ENCODE data around the gene JKAMP.
A peak's percentile ranks its signal among the peaks of the same experiment; 100 is the strongest.

The JKAMP gene

DNA sequence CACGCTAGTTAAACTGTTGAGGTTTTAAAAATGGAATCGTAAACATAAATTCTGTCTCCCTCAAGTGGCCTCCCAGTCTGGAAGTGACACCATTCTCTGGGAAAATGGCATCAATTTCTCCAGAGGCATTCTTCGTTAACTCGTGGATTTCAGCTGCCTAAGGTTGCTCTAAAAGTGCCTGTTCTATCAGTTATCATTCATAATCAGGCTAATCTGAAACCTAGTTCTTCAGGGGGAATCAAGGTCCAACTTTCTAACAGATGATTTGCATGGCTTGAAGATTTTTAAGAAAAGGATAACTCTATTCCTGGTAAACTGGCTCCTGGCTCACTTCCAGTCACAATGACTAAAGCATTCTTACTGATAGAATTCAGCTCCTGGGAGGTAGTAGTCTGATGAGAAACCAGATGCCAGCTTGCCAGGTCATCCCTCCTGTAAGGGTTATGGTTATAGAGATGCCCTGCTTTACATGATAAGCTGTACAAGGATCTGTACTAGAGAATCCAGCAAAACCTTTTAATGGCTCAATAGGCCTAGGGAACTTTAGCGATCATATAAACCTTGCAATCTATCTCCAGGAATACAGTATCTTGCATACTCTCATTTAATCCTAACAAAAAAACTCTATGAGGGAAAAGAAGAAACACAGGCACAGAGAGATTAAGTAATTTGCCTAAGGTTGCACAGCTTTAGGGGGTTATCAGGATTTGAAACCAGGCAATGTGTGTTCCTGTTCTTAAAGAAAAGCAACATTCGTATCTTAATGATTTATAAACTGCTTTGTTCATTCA is 1.6 kb upstream of the JKAMP start:
- peak; percentile 24 for DNase-seq
- Histone ChIP-seq H3K4me1 (no peaks in the 10 kb centered on the region; the same call in 1 of the 2 replicates), H3K27me3 (no peaks in the 10 kb centered on the region), H3K9me3 (no peaks in the 10 kb centered on the region), H3K4me3 (ENCODE audit: low read depth, low read length) (peak overlapping the region; percentile 96), H3K36me3 (peaks cover 12% of the 10 kb centered on the region)
- TF ChIP-seq CTCF (IDR thresholded peaks at IDR 0.05; ENCODE audit: low read depth, low read length): no peak

DNA sequence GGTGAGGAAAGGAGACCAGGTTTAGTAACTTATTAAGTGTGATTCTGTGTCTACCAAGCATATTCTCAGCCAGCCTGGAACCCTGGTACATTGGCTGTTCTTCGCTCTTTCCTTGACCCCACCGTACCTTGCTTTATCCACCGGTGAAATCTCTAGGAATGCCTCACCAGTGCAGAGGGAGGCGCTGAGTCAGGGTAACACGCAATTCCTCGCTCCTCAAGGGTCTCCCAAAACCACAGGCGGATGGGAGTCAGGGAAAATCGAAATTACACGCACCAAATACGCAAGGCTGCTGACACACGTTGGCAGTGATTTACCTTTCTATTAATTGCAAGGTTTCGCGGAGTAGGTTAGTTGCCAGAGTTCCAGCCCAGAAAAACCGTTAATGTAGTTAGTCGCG is 954 bp upstream of the JKAMP start:
- H3K27me3 ChIP-seq: no peaks in the 10 kb centered on the region
- peak overlapping the region; percentile 96 for H3K4me3 ChIP-seq (ENCODE audit: low read depth, low read length)
- no peak for DNase-seq
- peaks cover 14% of the 10 kb centered on the region for H3K36me3 ChIP-seq
- H3K4me1 ChIP-seq: no peaks in the 10 kb centered on the region; the same call in 1 of the 2 replicates
- H3K9me3 ChIP-seq: no peaks in the 10 kb centered on the region
- TF ChIP-seq CTCF (IDR thresholded peaks at IDR 0.05; ENCODE audit: low read depth, low read length): no peak

DNA sequence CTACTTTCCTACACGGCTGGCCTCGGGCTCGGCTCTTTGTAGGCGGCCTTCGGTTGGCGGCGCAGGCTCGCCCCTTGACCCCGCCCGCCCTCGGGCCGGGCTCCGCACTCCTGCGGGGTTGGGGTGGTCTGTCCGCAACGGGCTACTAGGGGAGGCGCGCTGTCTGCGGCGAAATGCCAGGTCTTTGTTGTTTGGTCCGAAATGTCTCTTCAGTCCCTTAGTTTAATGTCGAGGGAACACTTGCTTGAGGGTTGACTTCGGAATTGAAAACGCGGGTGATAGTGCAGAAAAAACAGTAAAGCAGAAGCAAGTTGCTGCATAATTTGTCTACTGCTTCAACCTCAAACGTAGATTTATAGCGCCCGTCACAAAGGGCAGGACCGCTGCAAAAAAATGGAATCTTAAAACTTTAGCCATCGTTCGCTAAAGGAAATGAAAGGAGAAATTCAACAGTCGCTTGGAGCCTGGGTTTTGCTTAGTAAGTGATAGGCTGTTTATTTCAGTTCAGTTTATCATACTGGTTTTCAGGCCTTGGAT is 390 bp downstream of the JKAMP start:
- no peak for TF ChIP-seq CTCF (IDR thresholded peaks at IDR 0.05; ENCODE audit: low read depth, low read length)
- peaks cover 24% of the 10 kb centered on the region for H3K36me3 ChIP-seq
- no peaks in the 10 kb centered on the region for H3K9me3 ChIP-seq
- peak overlapping the region; percentile 96 for H3K4me3 ChIP-seq (ENCODE audit: low read depth, low read length)
- DNase-seq: no peak
- no peaks in the 10 kb centered on the region for H3K27me3 ChIP-seq
- no peaks in the 10 kb centered on the region; the same call in 1 of the 2 replicates for H3K4me1 ChIP-seq

GRCh38 chr14:59490756-59491155 is 6.4 kb downstream of the JKAMP start:
- H3K36me3 ChIP-seq: peaks cover 65% of the 10 kb centered on the region
- H3K4me1 ChIP-seq: no peaks in the 10 kb centered on the region; the same call in 1 of the 2 replicates
- no peak for DNase-seq
- H3K9me3 ChIP-seq: no peaks in the 10 kb centered on the region
- no peaks in the 10 kb centered on the region for H3K27me3 ChIP-seq
- TF ChIP-seq CTCF (IDR thresholded peaks at IDR 0.05; ENCODE audit: low read depth, low read length): no peak
- H3K4me3 ChIP-seq (ENCODE audit: low read depth, low read length): no peak overlapping the region

DNA sequence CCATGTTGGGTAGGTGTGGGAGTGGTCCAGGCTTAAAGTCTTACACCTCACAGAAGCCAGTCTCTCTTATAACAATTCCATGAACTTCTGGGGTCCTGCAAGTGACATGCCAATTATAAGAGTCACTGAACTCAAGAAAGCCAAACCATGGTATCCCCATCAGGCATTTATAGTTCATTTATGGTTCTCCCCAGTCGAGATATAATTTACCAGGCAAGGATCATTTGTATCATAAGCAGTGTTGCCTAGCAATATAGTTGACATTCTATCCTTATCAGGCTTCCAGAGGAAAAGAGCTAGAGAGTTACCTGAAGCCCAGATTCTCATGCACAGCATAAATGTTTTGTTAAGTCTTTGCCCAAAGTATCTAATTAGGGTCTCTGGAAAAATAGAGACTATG is 8.1 kb downstream of the JKAMP start:
- Histone ChIP-seq H3K36me3 (peaks cover 75% of the 10 kb centered on the region), H3K4me1 (no peaks in the 10 kb centered on the region; the same call in 1 of the 2 replicates), H3K27me3 (no peaks in the 10 kb centered on the region), H3K9me3 (no peaks in the 10 kb centered on the region), H3K4me3 (ENCODE audit: low read depth, low read length) (no peak overlapping the region)
- no peak for TF ChIP-seq CTCF (IDR thresholded peaks at IDR 0.05; ENCODE audit: low read depth, low read length)
- DNase-seq: no peak

- no peaks in the 10 kb centered on the region for H3K4me1 ChIP-seq
- no peaks in the 10 kb centered on the region for H3K9me3 ChIP-seq
- H3K4me3 ChIP-seq (ENCODE audit: low read depth, low read length): no peak overlapping the region
- H3K27me3 ChIP-seq: no peaks in the 10 kb centered on the region
- DNase-seq: no peak
- peaks cover 24% of the 10 kb centered on the region for H3K36me3 ChIP-seq
- TF ChIP-seq CTCF (IDR thresholded peaks at IDR 0.05; ENCODE audit: low read depth, low read length): no peak
These were observed 16.4 kb downstream of the JKAMP start for GRCh38 chr14:59500732-59501131.

All from BE2C (cell line).